A673 (cell line): ENCODE data around the gene C3orf20.

Experiments
- CTCF ChIP-seq: fragments of 300-800, 200-600 bp; sonication (generic); conservative IDR thresholded peaks from 2 replicates; pipeline ENCODE4 v1.5.1; 2017; ENCODE audit warnings: low read depth, mild to moderate bottlenecking, antibody characterized with exemption, low read length, moderate library complexity, mixed read lengths
- EZH2 ChIP-seq: fragments of 200-600 bp; sonication (generic); IDR thresholded peaks from 2 replicates; pipeline ENCODE4 v1.6.1; 2017; ENCODE audit warnings: borderline replicate concordance, low read depth, mild to moderate bottlenecking, mixed read lengths, antibody characterized with exemption, low read length; ENCODE audit not compliant: poor library complexity, severe bottlenecking

- TF ChIP-seq EZH2 (no peak), CTCF (no peak)
Measured at GRCh38 chr3:14773691-14774128, 98.8 kb downstream of the C3orf20 start.
